GM18873 (cell line): ENCODE data around the gene TCN2.
"Not testable (repeated sequence)": the region's sequence is repeated elsewhere in the genome, so short reads cannot be mapped to it uniquely, and the experiment has no call there.

ENCODE experiments used
- ATAC-seq: cut with Tn5 transposase; IDR thresholded peaks from one replicate; pipeline ENCODE4 v1.9.1; 2021; ENCODE audit warnings: mild to moderate bottlenecking, moderate library complexity, moderate number of reproducible peaks; ENCODE audit not compliant: unreplicated experiment, low FRiP score

Gene TCN2

GRCh38 chr22:30607300-30607930, 441 bp downstream of the TCN2 start:
- ATAC-seq = no peak

- ATAC-seq = no peak
Observed at GRCh38 chr22:30607939-30608338, 965 bp downstream of the TCN2 start.

- ATAC-seq = no peak
Observed at GRCh38 chr22:30609260-30610185, 2.5 kb downstream of the TCN2 start.

GRCh38 chr22:30610299-30610698, 3.3 kb downstream of the TCN2 start:
- ATAC-seq = no peak

- ATAC-seq = no peak
Observed at GRCh38 chr22:30611197-30611596, 4.2 kb downstream of the TCN2 start.

- no peak for ATAC-seq
Observed at GRCh38 chr22:30612789-30613188, 5.8 kb downstream of the TCN2 start.

GRCh38 chr22:30614268-30614667, 7.3 kb downstream of the TCN2 start:
- ATAC-seq = no peak

GRCh38 chr22:30614879-30615278, 7.9 kb downstream of the TCN2 start:
- no peak for ATAC-seq

- ATAC-seq = no peak
Observed at GRCh38 chr22:30615543-30615954, 8.6 kb downstream of the TCN2 start.

- no peak for ATAC-seq
Observed at GRCh38 chr22:30617819-30618218, 10.8 kb downstream of the TCN2 start.

- not testable (repeated sequence) for ATAC-seq
Observed at GRCh38 chr22:30619909-30620308, 12.9 kb downstream of the TCN2 start.

- no peak for ATAC-seq
Observed at GRCh38 chr22:30626413-30626812, 19.4 kb downstream of the TCN2 start.

GRCh38 chr22:30627471-30627870, 20.5 kb downstream of the TCN2 start:
- ATAC-seq = no peak

GRCh38 chr22:30628491-30628890, 21.5 kb downstream of the TCN2 start:
- ATAC-seq = no peak

GRCh38 chr22:30631469-30631868, 24.5 kb downstream of the TCN2 start:
- not testable (repeated sequence) for ATAC-seq

- ATAC-seq = peak; percentile 40
Observed at GRCh38 chr22:30634471-30635233, 27.7 kb downstream of the TCN2 start.

GRCh38 chr22:30635273-30636225, 28.6 kb downstream of the TCN2 start, which contains the start of gene SLC35E4:
Gene SLC35E4 (plus strand): TSS chr22:30635781. CDS start chr22:30636451, 670 bp downstream.
- peak; percentile 26 for ATAC-seq

GRCh38 chr22:30636226-30637077, 29.5 kb downstream of the TCN2 start:
- ATAC-seq = no peak

- no peak for ATAC-seq
Observed at GRCh38 chr22:30637701-30638114, 30.7 kb downstream of the TCN2 start.
